Kidney epithelial cell (primary cell): ENCODE data around the gene MFSD11. TPM values are rescaled to one million over a fixed set of nuclear protein-coding genes. Genes with fewer than 3 reads are reported as not detected.
"Not testable (repeated sequence)": the region's sequence is repeated elsewhere in the genome, so short reads cannot be mapped to it uniquely, and the experiment has no call there.

ENCODE experiments used
- DNase-seq: peaks from one replicate; pipeline ENCODE4 v3.0.0-alpha.2; 2010; ENCODE audit warnings: low read depth
- H3K27me3 ChIP-seq: 2 replicates; pipeline ENCODE4 v1.6.0; 2011; ENCODE audit warnings: low read length; ENCODE audit not compliant: control insufficient read depth, insufficient read depth
- H3K36me3 ChIP-seq: 2 replicates; pipeline ENCODE4 v1.5.1; 2011; ENCODE audit warnings: low read length; ENCODE audit not compliant: control insufficient read depth, insufficient read depth
- H3K4me3 ChIP-seq: 2 replicates; pipeline ENCODE4 v1.5.1; 2011; ENCODE audit warnings: low read depth, mild to moderate bottlenecking, control low read depth, low read length
- total RNA-seq: library from RNA; depleted of rRNA; stranded (reverse); fragments of >200 nt; gene quantifications from 2 replicates; pipeline ENCODE4 v1.2.3, GENCODE V29; 2015
- TF ChIP-seq, protein P1 (sequence below): IDR thresholded peaks from 2 replicates; pipeline ENCODE4 v1.5.1; 2011; ENCODE audit warnings: mild to moderate bottlenecking, moderate library complexity, low read length, control low read depth, inconsistent platforms; ENCODE audit not compliant: insufficient read depth, poor library complexity, severe bottlenecking

Gene MFSD11
- total RNA-seq, 1 donor from 2014 or later = 17.5 TPM

DNA sequence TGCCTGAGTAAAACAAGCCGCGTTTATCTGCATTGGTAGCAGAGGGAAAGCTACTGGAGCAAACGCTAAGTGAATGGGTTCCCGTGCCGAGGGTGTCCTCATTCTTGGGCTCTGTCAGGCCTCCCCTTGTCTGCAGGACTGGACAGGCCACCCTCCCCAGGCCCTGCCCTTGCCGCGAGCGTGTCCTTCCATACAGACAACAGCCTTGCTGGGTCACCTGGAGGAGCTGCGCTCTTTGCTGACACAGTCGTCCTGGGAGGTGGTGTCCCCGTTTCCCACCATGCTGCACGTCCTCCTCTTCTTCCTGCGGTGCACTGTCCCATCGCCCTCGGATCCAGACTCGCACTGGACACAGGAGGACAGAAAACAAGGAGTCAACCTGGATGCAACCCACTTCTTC, 19.4 kb upstream of the MFSD11 start:
- peaks cover 1% of the 10 kb centered on the region for H3K36me3 ChIP-seq
- no peak overlapping the region for H3K4me3 ChIP-seq
- TF ChIP-seq, protein P1, sequence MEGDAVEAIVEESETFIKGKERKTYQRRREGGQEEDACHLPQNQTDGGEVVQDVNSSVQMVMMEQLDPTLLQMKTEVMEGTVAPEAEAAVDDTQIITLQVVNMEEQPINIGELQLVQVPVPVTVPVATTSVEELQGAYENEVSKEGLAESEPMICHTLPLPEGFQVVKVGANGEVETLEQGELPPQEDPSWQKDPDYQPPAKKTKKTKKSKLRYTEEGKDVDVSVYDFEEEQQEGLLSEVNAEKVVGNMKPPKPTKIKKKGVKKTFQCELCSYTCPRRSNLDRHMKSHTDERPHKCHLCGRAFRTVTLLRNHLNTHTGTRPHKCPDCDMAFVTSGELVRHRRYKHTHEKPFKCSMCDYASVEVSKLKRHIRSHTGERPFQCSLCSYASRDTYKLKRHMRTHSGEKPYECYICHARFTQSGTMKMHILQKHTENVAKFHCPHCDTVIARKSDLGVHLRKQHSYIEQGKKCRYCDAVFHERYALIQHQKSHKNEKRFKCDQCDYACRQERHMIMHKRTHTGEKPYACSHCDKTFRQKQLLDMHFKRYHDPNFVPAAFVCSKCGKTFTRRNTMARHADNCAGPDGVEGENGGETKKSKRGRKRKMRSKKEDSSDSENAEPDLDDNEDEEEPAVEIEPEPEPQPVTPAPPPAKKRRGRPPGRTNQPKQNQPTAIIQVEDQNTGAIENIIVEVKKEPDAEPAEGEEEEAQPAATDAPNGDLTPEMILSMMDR = no peak
- no peak for DNase-seq
- no peaks in the 10 kb centered on the region for H3K27me3 ChIP-seq

DNA sequence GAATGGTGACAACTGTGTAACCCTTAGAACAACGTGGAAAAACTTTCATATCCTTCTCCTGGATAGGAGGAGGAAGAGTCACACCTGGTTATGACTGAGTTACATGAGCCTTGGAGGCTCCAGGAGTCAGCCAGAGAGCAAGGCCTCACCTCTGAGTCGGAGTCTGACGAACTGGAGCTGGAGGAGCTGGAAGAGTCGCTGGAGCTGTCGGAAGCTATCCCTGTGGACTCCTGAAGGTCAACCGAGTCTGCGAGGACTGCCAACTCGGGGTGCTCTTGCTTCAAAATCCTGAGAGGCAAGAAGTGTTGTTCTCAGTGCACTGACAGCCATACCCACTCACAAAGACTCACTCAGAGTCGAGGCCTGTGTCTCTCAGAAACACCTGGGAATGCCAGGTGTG, 17.7 kb upstream of the MFSD11 start:
- TF ChIP-seq, protein P1 = no peak
- no peak for DNase-seq
- no peak overlapping the region for H3K4me3 ChIP-seq
- peaks cover 2% of the 10 kb centered on the region for H3K36me3 ChIP-seq
- H3K27me3 ChIP-seq = no peaks in the 10 kb centered on the region

DNA sequence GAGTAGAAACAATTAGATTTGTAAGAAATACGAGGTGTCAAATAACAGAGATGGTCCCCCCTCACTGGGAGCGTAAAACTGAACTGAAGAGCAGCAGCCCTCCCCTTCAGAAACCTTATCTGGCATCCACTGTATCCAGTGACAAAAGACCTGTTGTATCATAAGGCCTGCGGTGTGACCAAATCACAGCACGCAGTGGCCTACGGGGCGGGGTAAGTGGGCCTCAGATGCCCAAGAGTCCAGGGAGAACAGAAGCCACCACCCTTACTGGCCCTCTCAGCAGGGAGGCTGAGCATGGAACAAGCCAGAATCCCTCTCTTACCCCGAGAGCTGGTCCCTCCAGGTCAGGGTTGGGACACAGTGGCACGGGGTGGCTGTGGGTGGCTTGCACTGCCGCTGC, 17.0 kb upstream of the MFSD11 start:
- H3K4me3 ChIP-seq = no peak overlapping the region
- TF ChIP-seq, protein P1 = no peak
- peaks cover 2% of the 10 kb centered on the region for H3K36me3 ChIP-seq
- DNase-seq = no peak
- H3K27me3 ChIP-seq = no peaks in the 10 kb centered on the region

DNA sequence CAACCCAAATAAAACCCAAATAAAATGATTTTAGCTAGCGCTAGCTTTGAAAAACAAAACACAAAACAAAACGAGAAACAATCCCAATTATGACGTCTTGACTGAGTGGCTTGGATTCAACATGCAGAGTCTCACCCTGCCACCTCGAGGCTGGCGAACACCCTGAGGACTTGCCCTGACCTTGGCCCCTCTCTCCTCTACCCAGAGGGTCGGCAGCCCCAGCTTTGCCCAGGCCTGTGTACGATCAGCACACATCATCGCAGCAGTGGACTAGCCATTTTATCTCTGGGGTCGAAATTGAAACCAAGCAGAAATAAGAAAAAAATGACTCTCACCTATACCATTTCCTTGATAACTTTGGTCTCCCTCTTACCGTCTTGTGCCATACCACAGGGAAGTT, 16.5 kb upstream of the MFSD11 start:
- TF ChIP-seq, protein P1 = no peak
- peaks cover 2% of the 10 kb centered on the region for H3K36me3 ChIP-seq
- no peak overlapping the region for H3K4me3 ChIP-seq
- no peak for DNase-seq
- H3K27me3 ChIP-seq = no peaks in the 10 kb centered on the region

DNA sequence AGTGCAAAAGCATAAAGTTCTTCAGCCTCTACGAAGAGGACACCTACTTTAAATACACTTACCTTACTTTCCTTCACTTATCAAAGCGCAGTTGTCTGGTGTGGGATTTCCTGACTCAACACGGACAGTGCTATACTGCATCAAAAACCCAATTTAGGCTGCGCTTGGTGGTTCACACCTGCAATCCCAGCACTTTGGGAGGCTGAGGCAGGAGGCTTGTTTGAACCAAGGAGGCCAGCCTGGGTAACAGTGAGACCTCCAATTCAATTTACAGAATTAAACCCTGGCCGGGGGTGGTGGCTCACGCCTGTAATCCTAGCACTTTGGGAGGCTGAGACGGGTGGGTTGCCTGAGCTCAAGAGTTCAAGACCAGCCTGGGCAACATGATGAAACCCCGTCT, 15.6 kb upstream of the MFSD11 start:
- H3K27me3 ChIP-seq = no peaks in the 10 kb centered on the region
- no peak overlapping the region for H3K4me3 ChIP-seq
- TF ChIP-seq, protein P1 = no peak
- H3K36me3 ChIP-seq = peaks cover 2% of the 10 kb centered on the region
- DNase-seq = no peak

DNA sequence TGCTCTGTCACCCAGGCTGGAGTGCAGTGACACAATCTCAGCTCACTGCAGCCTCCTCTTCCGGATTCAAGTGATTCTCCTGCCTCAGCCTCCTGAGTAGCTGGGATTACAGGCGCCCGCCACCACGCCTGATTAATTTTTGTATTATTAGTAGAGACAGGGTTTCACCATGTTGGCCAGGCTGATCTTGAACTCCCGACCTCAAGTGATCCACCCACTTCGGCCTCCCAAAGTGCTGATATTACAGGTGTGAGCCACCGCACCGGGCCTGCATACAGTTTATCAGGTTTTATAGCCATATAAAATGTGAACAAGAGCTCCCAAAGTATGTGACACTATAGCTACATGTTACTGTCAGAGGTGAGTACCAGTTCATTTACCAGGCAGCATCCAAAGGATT, 14.9 kb upstream of the MFSD11 start:
- H3K4me3 ChIP-seq, H3K27me3 ChIP-seq, DNase-seq, H3K36me3 ChIP-seq: not testable (repeated sequence)

DNA sequence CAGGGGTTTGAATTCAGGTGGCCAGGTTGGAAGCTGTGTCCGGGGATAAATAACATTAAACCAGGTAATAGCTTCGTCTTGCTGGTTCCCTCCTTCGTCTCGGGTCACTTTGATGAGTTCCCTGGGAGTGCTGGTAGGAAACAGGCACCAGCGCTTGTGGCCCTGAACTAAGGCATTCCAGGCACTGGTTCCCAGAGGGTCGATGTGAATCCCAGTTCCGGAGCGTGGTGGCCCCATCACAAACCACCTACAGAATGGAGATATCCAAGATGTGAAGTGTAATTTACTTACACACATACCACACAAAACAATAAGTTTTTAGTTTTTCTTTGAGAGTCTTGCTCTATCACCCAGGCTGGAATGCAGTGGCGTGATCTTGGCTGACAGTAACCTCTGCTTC, 14.1 kb upstream of the MFSD11 start:
- no peak for DNase-seq
- Histone ChIP-seq H3K27me3 (no peaks in the 10 kb centered on the region), H3K4me3 (no peak overlapping the region), H3K36me3 (peaks cover 1% of the 10 kb centered on the region)
- TF ChIP-seq, protein P1 = no peak
